SK-N-SH treated with all-trans-retinoic acid at 6 μM for 48 hours (cell line): ENCODE results near the gene SPOCK2.

Source experiments
- ATAC-seq: fragments of 200-7000 bp; cut with Tn5 transposase; 3 replicates; pipeline ENCODE4 v1.9.1; 2020; ENCODE audit warnings: mild to moderate bottlenecking, moderate library complexity
- CSDC2 ChIP-seq: fragments of 250-450 bp; sonication (Bioruptor Pico); IDR thresholded peaks from 2 replicates; pipeline ENCODE4 v1.5.0; 2020; ENCODE audit warnings: mild to moderate bottlenecking, moderate library complexity
- CSRNP3 ChIP-seq: fragments of 250-450 bp; sonication (Bioruptor Pico); IDR thresholded peaks from 2 replicates; pipeline ENCODE4 v1.5.1; 2021; ENCODE audit warnings: mild to moderate bottlenecking, moderate library complexity
- GLIS3 ChIP-seq: fragments of 250-450 bp; sonication (Bioruptor Pico); IDR thresholded peaks from 2 replicates; pipeline ENCODE4 v1.5.0; 2020; ENCODE audit warnings: mild to moderate bottlenecking, moderate library complexity
- ISL1 ChIP-seq: fragments of 250-450 bp; sonication (Bioruptor Pico); IDR thresholded peaks from 2 replicates; pipeline ENCODE4 v2.1.2; 2022; ENCODE audit warnings: mild to moderate bottlenecking, moderate library complexity
- OSR1 ChIP-seq: fragments of 250-450 bp; sonication (Bioruptor Pico); IDR thresholded peaks from 2 replicates; pipeline ENCODE4 v1.8.0; 2022; ENCODE audit warnings: moderate library complexity, mild to moderate bottlenecking, inconsistent platforms
- PPARA ChIP-seq: fragments of 250-450 bp; sonication (Bioruptor Pico); IDR thresholded peaks from 2 replicates; pipeline ENCODE4 v1.5.0; 2020; ENCODE audit warnings: mild to moderate bottlenecking, borderline replicate concordance
- SNAI2 ChIP-seq: fragments of 250-450 bp; sonication (Bioruptor Pico); IDR thresholded peaks from 2 replicates; pipeline ENCODE4 v1.5.0; 2020; ENCODE audit warnings: mild to moderate bottlenecking, moderate library complexity
- TCF4 ChIP-seq: fragments of 250-450 bp; sonication (Bioruptor Pico); IDR thresholded peaks from 2 replicates; pipeline ENCODE4 v1.8.0; 2021; ENCODE audit warnings: mild to moderate bottlenecking, moderate library complexity, borderline replicate concordance
- TOX ChIP-seq: fragments of 250-450 bp; sonication (Bioruptor Pico); IDR thresholded peaks from 2 replicates; pipeline ENCODE4 v1.8.0; 2021; ENCODE audit warnings: mild to moderate bottlenecking, moderate library complexity, borderline replicate concordance
- ZC3H10 ChIP-seq: fragments of 250-450 bp; sonication (Bioruptor Pico); IDR thresholded peaks from 2 replicates; pipeline ENCODE4 v1.5.1; 2021; ENCODE audit warnings: mild to moderate bottlenecking, moderate library complexity
- ZFP3 ChIP-seq: fragments of 250-450 bp; sonication (Bioruptor Pico); IDR thresholded peaks from 2 replicates; pipeline ENCODE4 v1.5.0; 2020; ENCODE audit warnings: mild to moderate bottlenecking, moderate library complexity
- ZFP30 ChIP-seq: fragments of 450-650 bp; formaldehyde crosslinking; IDR thresholded peaks from 2 replicates; pipeline ENCODE4 v1.5.0; 2022; ENCODE audit warnings: mild to moderate bottlenecking, moderate library complexity
- ZNF70 ChIP-seq: fragments of 450-650 bp; formaldehyde crosslinking; IDR thresholded peaks from 2 replicates; pipeline ENCODE4 v1.5.0; 2020; ENCODE audit warnings: mild to moderate bottlenecking, moderate library complexity
- ZNF8 ChIP-seq: fragments of 450-650 bp; formaldehyde crosslinking; IDR thresholded peaks from 2 replicates; pipeline ENCODE4 v1.5.0; 2020; ENCODE audit warnings: mild to moderate bottlenecking, moderate library complexity
- TF ChIP-seq, protein P1 (sequence below): fragments of 250-450 bp; sonication (Bioruptor Pico); IDR thresholded peaks from 2 replicates; pipeline ENCODE4 v1.5.0; 2020; ENCODE audit warnings: mild to moderate bottlenecking, moderate library complexity
- TF ChIP-seq, protein P2 (sequence below): fragments of 250-450 bp; sonication (Bioruptor Pico); IDR thresholded peaks from 2 replicates; pipeline ENCODE4 v1.8.0; 2021; ENCODE audit warnings: low read depth, mild to moderate bottlenecking, moderate library complexity, borderline replicate concordance

SPOCK2 gene

GRCh38 chr10:72075376-72076115 lies 12.8 kb downstream of the SPOCK2 start:
- ATAC-seq = no peak
- TF ChIP-seq CSRNP3 (CRISPR knock-in tag) = no peak
- no peak for TF ChIP-seq ZFP3 (CRISPR knock-in tag)

- no peak for ATAC-seq
- TF ChIP-seq ZNF8 (no peak), ISL1 (no peak), ZFP3 (CRISPR knock-in tag) (no peak), TOX (CRISPR knock-in tag) (no peak), CSDC2 (no peak)
- TF ChIP-seq, protein P1, sequence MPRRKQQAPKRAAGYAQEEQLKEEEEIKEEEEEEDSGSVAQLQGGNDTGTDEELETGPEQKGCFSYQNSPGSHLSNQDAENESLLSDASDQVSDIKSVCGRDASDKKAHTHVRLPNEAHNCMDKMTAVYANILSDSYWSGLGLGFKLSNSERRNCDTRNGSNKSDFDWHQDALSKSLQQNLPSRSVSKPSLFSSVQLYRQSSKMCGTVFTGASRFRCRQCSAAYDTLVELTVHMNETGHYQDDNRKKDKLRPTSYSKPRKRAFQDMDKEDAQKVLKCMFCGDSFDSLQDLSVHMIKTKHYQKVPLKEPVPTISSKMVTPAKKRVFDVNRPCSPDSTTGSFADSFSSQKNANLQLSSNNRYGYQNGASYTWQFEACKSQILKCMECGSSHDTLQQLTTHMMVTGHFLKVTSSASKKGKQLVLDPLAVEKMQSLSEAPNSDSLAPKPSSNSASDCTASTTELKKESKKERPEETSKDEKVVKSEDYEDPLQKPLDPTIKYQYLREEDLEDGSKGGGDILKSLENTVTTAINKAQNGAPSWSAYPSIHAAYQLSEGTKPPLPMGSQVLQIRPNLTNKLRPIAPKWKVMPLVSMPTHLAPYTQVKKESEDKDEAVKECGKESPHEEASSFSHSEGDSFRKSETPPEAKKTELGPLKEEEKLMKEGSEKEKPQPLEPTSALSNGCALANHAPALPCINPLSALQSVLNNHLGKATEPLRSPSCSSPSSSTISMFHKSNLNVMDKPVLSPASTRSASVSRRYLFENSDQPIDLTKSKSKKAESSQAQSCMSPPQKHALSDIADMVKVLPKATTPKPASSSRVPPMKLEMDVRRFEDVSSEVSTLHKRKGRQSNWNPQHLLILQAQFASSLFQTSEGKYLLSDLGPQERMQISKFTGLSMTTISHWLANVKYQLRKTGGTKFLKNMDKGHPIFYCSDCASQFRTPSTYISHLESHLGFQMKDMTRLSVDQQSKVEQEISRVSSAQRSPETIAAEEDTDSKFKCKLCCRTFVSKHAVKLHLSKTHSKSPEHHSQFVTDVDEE (CRISPR knock-in tag) = no peak
- TF ChIP-seq, protein P2, sequence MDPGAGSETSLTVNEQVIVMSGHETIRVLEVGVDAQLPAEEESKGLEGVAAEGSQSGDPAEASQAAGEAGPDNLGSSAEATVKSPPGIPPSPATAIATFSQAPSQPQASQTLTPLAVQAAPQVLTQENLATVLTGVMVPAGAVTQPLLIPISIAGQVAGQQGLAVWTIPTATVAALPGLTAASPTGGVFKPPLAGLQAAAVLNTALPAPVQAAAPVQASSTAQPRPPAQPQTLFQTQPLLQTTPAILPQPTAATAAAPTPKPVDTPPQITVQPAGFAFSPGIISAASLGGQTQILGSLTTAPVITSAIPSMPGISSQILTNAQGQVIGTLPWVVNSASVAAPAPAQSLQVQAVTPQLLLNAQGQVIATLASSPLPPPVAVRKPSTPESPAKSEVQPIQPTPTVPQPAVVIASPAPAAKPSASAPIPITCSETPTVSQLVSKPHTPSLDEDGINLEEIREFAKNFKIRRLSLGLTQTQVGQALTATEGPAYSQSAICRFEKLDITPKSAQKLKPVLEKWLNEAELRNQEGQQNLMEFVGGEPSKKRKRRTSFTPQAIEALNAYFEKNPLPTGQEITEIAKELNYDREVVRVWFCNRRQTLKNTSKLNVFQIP (CRISPR knock-in tag) = no peak
- TF ChIP-seq, all 23 proteins: peak for 0
These were observed 13.6 kb downstream of the SPOCK2 start for GRCh38 chr10:72074574-72075375.

GRCh38 chr10:72073708-72074573 lies 14.4 kb downstream of the SPOCK2 start:
- TF ChIP-seq TCF4 = no peak
- TF ChIP-seq ZNF70 (CRISPR knock-in tag) = no peak
- TF ChIP-seq, protein P2 (CRISPR knock-in tag) = no peak
- TF ChIP-seq ZNF8 = no peak
- TF ChIP-seq GLIS3 (CRISPR knock-in tag) = no peak
- no peak for TF ChIP-seq PPARA (CRISPR knock-in tag)
- ATAC-seq = peak; percentile 11; the same call in 1 of the 3 replicates

DNA sequence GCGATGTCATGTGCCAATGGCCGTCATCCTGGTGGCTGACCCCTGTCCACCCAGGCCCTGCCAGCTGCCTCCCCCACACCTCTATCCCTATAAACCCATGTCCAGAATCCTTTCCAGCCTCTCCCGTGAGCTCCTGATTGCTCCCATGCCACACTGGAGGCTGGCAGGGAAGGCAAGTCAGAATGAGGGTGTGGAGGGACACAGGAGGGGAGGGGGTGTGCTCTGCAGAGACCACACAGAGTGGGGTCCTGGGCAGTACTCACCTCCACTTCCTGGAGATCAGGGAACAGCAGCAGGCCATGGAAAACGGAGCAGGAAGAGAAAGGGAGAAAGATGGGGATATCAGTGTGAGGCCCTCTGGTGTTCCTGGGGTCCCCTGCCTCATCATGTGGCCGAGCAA lies 15.7 kb downstream of the SPOCK2 start:
- no peak for ATAC-seq
- no peak for TF ChIP-seq ZC3H10 (CRISPR knock-in tag)
- no peak for TF ChIP-seq ZNF70 (CRISPR knock-in tag)
- TF ChIP-seq CSDC2 = no peak
- no peak for TF ChIP-seq SNAI2
- no peak for TF ChIP-seq OSR1 (CRISPR knock-in tag)
- no peak for TF ChIP-seq ZFP30 (CRISPR knock-in tag)
- TF ChIP-seq CSRNP3 (CRISPR knock-in tag) = no peak
